Measurements from ENCODE around the gene APH1A.

DNA sequence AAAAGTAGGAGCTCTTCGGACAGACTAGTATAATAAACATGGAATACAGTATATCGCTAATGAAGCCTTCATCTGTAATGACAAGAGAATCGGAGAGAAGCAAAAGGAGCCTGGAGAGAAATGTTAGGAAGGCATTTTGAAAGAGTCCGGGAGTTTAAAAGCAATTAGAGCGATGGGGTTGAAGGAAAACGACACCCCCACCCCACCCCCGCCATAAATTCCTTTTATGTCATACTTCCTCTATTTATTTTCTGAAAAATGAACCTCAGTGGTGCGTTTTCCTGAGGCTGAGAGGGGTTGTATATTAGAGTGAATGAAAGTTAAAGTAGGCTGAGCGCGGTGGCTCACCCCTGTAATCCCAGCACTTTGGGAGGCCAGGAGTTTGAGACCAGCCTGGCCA, 635 bp upstream of the APH1A start:
- TF ChIP-seq, protein P1, sequence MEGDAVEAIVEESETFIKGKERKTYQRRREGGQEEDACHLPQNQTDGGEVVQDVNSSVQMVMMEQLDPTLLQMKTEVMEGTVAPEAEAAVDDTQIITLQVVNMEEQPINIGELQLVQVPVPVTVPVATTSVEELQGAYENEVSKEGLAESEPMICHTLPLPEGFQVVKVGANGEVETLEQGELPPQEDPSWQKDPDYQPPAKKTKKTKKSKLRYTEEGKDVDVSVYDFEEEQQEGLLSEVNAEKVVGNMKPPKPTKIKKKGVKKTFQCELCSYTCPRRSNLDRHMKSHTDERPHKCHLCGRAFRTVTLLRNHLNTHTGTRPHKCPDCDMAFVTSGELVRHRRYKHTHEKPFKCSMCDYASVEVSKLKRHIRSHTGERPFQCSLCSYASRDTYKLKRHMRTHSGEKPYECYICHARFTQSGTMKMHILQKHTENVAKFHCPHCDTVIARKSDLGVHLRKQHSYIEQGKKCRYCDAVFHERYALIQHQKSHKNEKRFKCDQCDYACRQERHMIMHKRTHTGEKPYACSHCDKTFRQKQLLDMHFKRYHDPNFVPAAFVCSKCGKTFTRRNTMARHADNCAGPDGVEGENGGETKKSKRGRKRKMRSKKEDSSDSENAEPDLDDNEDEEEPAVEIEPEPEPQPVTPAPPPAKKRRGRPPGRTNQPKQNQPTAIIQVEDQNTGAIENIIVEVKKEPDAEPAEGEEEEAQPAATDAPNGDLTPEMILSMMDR (IDR thresholded peaks at IDR 0.05; ENCODE audit: insufficient read depth, low read length) = no peak
- TF ChIP-seq POLR2AphosphoS5 (IDR thresholded peaks at IDR 0.05; ENCODE audit: low read depth) (no peak), SPI1 (IDR thresholded peaks at IDR 0.05; ENCODE audit: borderline replicate concordance, low read depth) (no peak), REST (IDR thresholded peaks at IDR 0.05; ENCODE audit: insufficient replicate concordance, low read depth) (no peak), GABPA (IDR thresholded peaks at IDR 0.05; ENCODE audit: low read depth) (no peak)
